AG10803 (cell line): ENCODE data around the gene ZNF543.

Source experiments
- DNase-seq: peaks from one replicate; pipeline ENCODE4 v3.0.0; 2010; ENCODE audit warnings: low read depth
- H3K4me3 ChIP-seq: 2 replicates; pipeline ENCODE4 v1.5.1; 2011; ENCODE audit warnings: mild to moderate bottlenecking, low read length, control low read depth
- CTCF ChIP-seq: conservative IDR thresholded peaks from 2 replicates; pipeline ENCODE4 v1.5.1; 2011; ENCODE audit warnings: mild to moderate bottlenecking, low read length, control low read depth, inconsistent platforms

The ZNF543 gene

GRCh38 chr19:57280962-57281400 lies 39.3 kb upstream of the ZNF543 start:
- DNase-seq, result no peak
- TF ChIP-seq CTCF, result no peak

GRCh38 chr19:57282011-57282643 lies 38.1 kb upstream of the ZNF543 start:
- TF ChIP-seq CTCF, result no peak
- no peak for DNase-seq
- H3K4me3 ChIP-seq, result peak overlapping the region; percentile 96

More at GRCh38 chr19:57280962-57281400, 39.3 kb upstream of the ZNF543 start:
- H3K4me3 ChIP-seq, result peak overlapping the region; percentile 96

GRCh38 chr19:57288373-57288772 lies 31.9 kb upstream of the ZNF543 start:
- no peak for TF ChIP-seq CTCF

GRCh38 chr19:57290970-57291369 lies 29.3 kb upstream of the ZNF543 start:
- no peak overlapping the region for H3K4me3 ChIP-seq
- no peak for TF ChIP-seq CTCF
- DNase-seq, result no peak

More at GRCh38 chr19:57288373-57288772, 31.9 kb upstream of the ZNF543 start:
- no peak for DNase-seq
- H3K4me3 ChIP-seq, result no peak overlapping the region

GRCh38 chr19:57292547-57292946 lies 27.7 kb upstream of the ZNF543 start:
- H3K4me3 ChIP-seq, result no peak overlapping the region
- no peak for TF ChIP-seq CTCF
- no peak for DNase-seq

- no peak for TF ChIP-seq CTCF
- H3K4me3 ChIP-seq, result no peak overlapping the region
- DNase-seq, result no peak
Observed at GRCh38 chr19:57293719-57294118, 26.6 kb upstream of the ZNF543 start.

- H3K4me3 ChIP-seq, result no peak overlapping the region
- peak; percentile 18; the same call in 1 of the 2 replicates for TF ChIP-seq CTCF
- DNase-seq, result peak; percentile 98
Observed at GRCh38 chr19:57302020-57302465, 18.2 kb upstream of the ZNF543 start.
